Erythroblast (primary cell): Measurements from ENCODE around the gene S100A7.

Source experiments
- GATA1 ChIP-seq: IDR thresholded peaks from 2 replicates; pipeline ENCODE4 v1.6.1; 2011; ENCODE audit warnings: low read depth, mild to moderate bottlenecking, control low read depth, low read length, moderate library complexity
- POLR2A ChIP-seq: IDR thresholded peaks from 2 replicates; pipeline ENCODE4 v1.6.1; 2011; ENCODE audit warnings: mild to moderate bottlenecking, low read length

GRCh38 chr1:153428073-153428638 lies 32.3 kb downstream of the S100A7 start:
- no peak for TF ChIP-seq POLR2A
- no peak for TF ChIP-seq GATA1
